AG10803 (cell line): ENCODE measurements around the gene STRN3.
"Not testable (repeated sequence)": the region's sequence is repeated elsewhere in the genome, so short reads cannot be mapped to it uniquely, and the experiment has no call there.

Source experiments
- DNase-seq: peaks from one replicate; pipeline ENCODE4 v3.0.0; 2010; ENCODE audit warnings: low read depth
- H3K4me3 ChIP-seq: 2 replicates; pipeline ENCODE4 v1.5.1; 2011; ENCODE audit warnings: mild to moderate bottlenecking, low read length, control low read depth
- CTCF ChIP-seq: conservative IDR thresholded peaks from 2 replicates; pipeline ENCODE4 v1.5.1; 2011; ENCODE audit warnings: mild to moderate bottlenecking, low read length, control low read depth, inconsistent platforms

STRN3 gene

GRCh38 chr14:30966415-30967363 is 59.5 kb downstream of the STRN3 start:
- TF ChIP-seq CTCF, result no peak
- DNase-seq, result no peak
- no peak overlapping the region for H3K4me3 ChIP-seq

- not testable (repeated sequence) for DNase-seq, H3K4me3 ChIP-seq
Measured at GRCh38 chr14:30965861-30966260, 60.3 kb downstream of the STRN3 start.

DNA sequence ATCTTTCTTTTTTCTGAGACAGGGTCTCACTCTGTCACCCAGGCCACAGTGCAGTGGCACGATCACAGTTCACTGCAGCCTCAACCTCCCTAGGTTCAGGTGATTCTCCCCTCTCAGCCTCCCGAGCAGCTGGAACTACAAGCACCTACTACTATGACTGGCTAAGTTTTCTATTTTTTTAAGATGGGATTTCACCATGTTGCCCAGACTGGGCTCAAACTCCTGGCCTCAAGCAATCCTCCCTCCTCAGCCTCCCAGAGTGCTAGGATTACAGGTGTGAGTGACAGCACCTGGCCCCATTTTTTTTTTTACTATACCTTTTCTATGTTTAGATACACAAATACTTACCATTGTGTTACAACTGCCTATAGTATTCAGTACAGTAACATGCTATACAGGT is 63.6 kb downstream of the STRN3 start:
- not testable (repeated sequence) for DNase-seq, H3K4me3 ChIP-seq

- no peak overlapping the region for H3K4me3 ChIP-seq
- DNase-seq, result no peak
- TF ChIP-seq CTCF, result no peak
Measured at GRCh38 chr14:30961330-30961729, 64.8 kb downstream of the STRN3 start.

DNA sequence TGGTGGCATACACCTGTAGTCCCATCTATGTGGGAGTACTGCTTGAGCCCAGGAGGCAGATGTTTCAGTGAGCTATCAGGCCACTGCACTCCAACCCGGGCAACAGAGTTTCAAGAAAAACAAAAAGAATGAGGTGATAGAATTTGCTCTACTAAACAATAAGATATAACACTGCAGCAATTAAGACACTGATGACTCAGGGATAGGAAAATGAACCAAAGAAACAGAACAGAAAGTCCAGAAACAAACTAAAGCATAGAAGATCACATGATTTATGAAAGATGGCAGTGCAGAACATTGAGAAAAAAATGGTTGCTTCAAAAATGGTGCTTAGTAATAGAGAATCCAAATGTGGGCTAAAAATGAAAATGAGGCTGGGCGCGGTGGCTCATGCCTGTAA is 66.0 kb downstream of the STRN3 start:
- no peak for DNase-seq
- H3K4me3 ChIP-seq, result no peak overlapping the region
- no peak for TF ChIP-seq CTCF

- no peak for TF ChIP-seq CTCF
- no peak for DNase-seq
- H3K4me3 ChIP-seq, result no peak overlapping the region
Measured at GRCh38 chr14:30958555-30959407, 67.4 kb downstream of the STRN3 start.

- no peak for DNase-seq
- H3K4me3 ChIP-seq, result no peak overlapping the region
- TF ChIP-seq CTCF, result no peak
Measured at GRCh38 chr14:30957813-30958370, 68.3 kb downstream of the STRN3 start.
